BJ (cell line): ENCODE data around the gene SLC44A5. TPM values are rescaled to one million over a fixed set of nuclear protein-coding genes. Genes with fewer than 3 reads are reported as not detected.
"Not testable (repeated sequence)": the region's sequence is repeated elsewhere in the genome, so short reads cannot be mapped to it uniquely, and the experiment has no call there.

ENCODE experiments used
- CTCF ChIA-PET: fragments of 350-600 bp; formaldehyde crosslinking; extraction: SDS; loops from one replicate; lab custom pipeline; 2021; ENCODE audit warnings: antibody characterized with exemption, inconsistent platforms; lab: Yijun Ruan, JAX
- POLR2A ChIA-PET: fragments of 300-600 bp; sonication (Branson Sonifier 250); formaldehyde crosslinking; extraction: SDS; loops from one replicate; lab custom pipeline; 2021; ENCODE audit warnings: antibody characterized with exemption; lab: Charles Lee
- DNase-seq: peaks from one replicate; pipeline ENCODE4 v3.0.0-alpha.2; 2011; ENCODE audit warnings: low read depth
- H3K27me3 ChIP-seq: 2 replicates; pipeline ENCODE4 v1.6.0; 2011; ENCODE audit warnings: low read length; ENCODE audit not compliant: control insufficient read depth, insufficient read depth
- H3K36me3 ChIP-seq: 2 replicates; pipeline ENCODE4 v1.5.1; 2011; ENCODE audit warnings: low read length; ENCODE audit not compliant: control insufficient read depth, insufficient read depth
- H3K4me3 ChIP-seq: 2 replicates; pipeline ENCODE4 v1.5.1; 2011; ENCODE audit warnings: low read depth, mild to moderate bottlenecking, control low read depth, low read length
- polyA plus RNA-seq: library from polyadenylated mRNA; depleted of rRNA; stranded (reverse); fragments of >200 nt; gene quantifications from 2 replicates; pipeline ENCODE4 v1.2.3, GENCODE V29; 2011
- TF ChIP-seq, protein P1 (sequence below): IDR thresholded peaks from 2 replicates; pipeline ENCODE4 v1.5.1; 2011; ENCODE audit warnings: low read depth, mild to moderate bottlenecking, control low read depth, inconsistent platforms, low read length, moderate library complexity; ENCODE audit not compliant: insufficient read depth

The SLC44A5 gene
- polyA plus RNA-seq, 1 experiment: 0.07 TPM

DNA sequence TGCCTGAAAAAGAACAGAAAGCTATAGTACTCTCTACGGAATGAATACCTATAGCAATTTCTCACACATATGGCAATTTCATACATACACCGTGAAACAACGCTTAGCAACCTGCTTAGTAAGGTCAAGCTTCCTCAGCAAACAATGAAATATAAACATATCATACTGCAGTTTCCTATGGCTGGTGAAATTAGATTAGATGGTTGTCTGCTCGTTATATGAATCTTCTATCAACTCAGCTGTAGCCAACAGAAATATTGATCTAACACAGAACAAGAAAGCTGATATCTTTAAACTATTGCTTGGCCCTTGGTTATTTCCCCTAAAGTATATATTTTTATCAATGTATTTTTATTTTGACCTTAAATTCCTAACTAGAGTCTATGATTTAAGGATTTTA lies 187.8 kb downstream of the SLC44A5 start:
- CTCF ChIA-PET: no interaction called here
- DNase-seq: no peak
- POLR2A ChIA-PET: no interaction called here

DNA sequence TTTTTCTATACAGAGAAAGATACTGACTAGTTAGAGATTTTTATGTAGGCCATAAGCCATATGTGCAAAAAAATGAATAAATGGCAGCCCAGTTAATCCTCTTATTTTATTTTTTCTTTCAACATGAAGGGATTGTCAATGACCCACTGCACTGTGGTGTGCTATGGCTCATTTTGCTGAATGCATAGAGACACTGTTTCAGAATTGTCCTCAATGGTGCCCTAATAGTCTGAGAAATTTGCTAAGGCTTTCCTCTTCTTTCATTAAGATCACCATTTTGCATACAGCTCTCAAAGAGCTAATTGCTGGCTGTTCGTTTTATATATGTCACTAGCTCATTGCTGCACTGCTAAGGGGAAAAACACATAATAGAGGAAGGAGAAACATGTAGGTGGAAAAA lies 189.5 kb downstream of the SLC44A5 start:
- TF ChIP-seq, protein P1, sequence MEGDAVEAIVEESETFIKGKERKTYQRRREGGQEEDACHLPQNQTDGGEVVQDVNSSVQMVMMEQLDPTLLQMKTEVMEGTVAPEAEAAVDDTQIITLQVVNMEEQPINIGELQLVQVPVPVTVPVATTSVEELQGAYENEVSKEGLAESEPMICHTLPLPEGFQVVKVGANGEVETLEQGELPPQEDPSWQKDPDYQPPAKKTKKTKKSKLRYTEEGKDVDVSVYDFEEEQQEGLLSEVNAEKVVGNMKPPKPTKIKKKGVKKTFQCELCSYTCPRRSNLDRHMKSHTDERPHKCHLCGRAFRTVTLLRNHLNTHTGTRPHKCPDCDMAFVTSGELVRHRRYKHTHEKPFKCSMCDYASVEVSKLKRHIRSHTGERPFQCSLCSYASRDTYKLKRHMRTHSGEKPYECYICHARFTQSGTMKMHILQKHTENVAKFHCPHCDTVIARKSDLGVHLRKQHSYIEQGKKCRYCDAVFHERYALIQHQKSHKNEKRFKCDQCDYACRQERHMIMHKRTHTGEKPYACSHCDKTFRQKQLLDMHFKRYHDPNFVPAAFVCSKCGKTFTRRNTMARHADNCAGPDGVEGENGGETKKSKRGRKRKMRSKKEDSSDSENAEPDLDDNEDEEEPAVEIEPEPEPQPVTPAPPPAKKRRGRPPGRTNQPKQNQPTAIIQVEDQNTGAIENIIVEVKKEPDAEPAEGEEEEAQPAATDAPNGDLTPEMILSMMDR: no peak
- Histone ChIP-seq H3K27me3 (no peaks in the 10 kb centered on the region), H3K4me3 (no peak overlapping the region), H3K36me3 (no peaks in the 10 kb centered on the region)
- CTCF ChIA-PET: no interaction called here
- DNase-seq: no peak
- POLR2A ChIA-PET: no interaction called here

More for the DNA sequence above, 187.8 kb downstream of the SLC44A5 start:
- H3K36me3 ChIP-seq: no peaks in the 10 kb centered on the region
- no peak overlapping the region for H3K4me3 ChIP-seq
- TF ChIP-seq, protein P1: no peak
- no peaks in the 10 kb centered on the region for H3K27me3 ChIP-seq

DNA sequence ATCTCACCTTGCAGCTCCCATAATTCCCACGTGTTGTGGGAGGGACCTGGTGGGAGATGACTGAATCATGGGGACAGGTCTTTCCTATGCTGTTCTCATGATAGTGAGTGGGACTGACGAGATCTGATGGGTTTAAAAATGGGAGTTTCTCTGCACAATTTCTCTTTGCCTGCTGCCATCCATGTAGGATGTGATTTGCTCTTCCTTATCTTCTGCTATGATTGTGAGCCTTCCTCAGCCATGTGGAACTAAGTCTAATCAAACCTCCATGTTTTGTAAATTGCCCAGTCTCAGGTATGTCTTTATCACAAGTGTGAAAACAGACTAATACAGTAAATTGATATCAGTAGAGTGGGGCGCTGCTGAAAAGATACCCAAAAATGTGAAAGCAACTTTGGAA lies 195.7 kb downstream of the SLC44A5 start:
- no peaks in the 10 kb centered on the region for H3K36me3 ChIP-seq
- TF ChIP-seq, protein P1: no peak
- ChIA-PET CTCF (no interaction called here), POLR2A (no interaction called here)
- H3K27me3 ChIP-seq: no peaks in the 10 kb centered on the region
- no peak overlapping the region for H3K4me3 ChIP-seq
- no peak for DNase-seq

DNA sequence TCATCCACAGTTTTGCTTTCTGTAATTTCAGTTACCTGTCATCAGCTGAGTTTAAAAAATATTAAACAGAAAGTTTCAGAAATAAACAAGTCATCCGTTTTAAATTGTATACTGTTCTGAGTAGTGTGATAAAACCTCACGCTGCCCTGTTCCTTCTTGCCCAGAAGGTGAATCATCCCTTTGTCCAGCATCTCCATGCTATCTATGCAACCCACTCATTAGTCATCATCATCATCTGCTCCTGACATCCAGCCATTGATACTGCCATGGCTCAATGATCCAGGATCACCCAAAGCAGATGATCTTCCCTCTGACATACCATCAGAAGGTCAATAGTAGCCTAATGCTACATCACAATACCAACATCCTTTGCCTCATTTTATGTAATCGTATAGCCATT lies 198.3 kb downstream of the SLC44A5 start:
- Histone ChIP-seq H3K36me3 (no peaks in the 10 kb centered on the region), H3K27me3 (no peaks in the 10 kb centered on the region), H3K4me3 (no peak overlapping the region)
- POLR2A ChIA-PET: no interaction called here
- no peak for DNase-seq
- TF ChIP-seq, protein P1: no peak
- CTCF ChIA-PET: no interaction called here

DNA sequence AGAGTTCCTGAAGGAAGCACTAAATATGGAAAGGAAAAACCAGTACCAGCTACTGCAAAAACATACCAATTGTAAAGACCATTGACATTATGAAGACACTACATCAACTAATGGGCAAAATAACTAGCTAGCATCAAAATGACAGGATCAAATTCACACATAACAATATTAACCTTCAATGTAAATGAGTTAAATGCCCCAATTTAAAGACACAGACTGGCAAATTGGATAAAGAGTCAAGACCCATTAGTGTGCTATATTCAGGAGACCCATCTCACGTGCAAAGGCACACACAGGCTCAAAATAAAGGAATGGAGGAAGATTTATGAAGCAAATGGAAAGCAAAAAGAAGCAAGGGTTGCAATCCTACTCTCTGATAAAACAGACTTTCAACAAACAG lies 206.2 kb downstream of the SLC44A5 start:
- DNase-seq, POLR2A ChIA-PET, H3K27me3 ChIP-seq, H3K4me3 ChIP-seq, H3K36me3 ChIP-seq, CTCF ChIA-PET: not testable (repeated sequence)

DNA sequence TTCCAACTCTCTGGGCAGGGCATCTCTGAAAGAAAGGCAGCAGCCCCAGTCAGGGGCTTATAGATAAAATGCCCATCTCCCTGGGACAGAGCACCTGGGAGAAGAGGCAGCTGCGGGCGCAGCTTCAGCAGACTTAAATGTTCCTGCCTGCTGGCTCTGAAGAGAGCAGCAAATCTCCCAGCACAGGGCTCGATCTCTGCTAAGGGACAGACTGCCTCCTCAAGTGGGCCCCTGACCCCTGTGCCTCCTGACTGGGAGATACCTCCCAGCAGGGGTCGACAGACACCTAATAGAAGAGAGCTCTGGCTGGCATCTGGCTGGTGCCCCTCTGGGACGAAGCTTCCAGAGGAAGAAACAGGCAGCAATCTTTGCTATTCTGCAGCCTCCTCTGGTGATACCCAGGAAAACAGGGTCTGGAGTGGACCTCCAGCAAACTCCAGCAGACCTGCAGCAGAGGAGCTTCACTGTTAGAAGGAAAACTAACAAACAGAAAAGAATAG lies 207.7 kb downstream of the SLC44A5 start:
- DNase-seq, CTCF ChIA-PET, H3K36me3 ChIP-seq, H3K27me3 ChIP-seq, POLR2A ChIA-PET, H3K4me3 ChIP-seq: not testable (repeated sequence)
